ENCODE results near the gene ULK2.

DNA sequence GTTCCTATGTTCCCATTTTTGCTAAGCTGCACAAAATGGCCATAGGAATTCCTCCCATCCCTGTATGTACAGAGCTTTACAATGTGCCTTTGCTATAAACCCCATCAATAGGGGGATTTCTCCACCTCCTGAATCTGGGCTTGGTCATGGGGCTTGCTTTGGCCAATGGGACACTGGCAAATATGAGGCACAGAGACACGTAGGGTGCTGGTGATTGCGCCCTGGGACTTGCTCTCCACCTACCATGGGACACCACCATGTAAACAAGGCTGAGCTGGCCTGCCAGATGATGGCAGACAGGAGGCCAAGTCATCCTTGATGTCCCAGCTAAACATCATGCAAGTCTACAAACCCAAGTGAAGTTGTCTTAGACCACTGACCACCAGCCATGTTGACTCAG lies 104.3 kb downstream of the ULK2 start:
- TF ChIP-seq CHD2 (IDR thresholded peaks at IDR 0.05; ENCODE audit: borderline replicate concordance, low read depth, low read length) (no peak), RAD21 (IDR thresholded peaks at IDR 0.05; ENCODE audit: insufficient read depth, low read depth, low read length) (no peak), CTCF (IDR thresholded peaks at IDR 0.05 in 2 of 3, conservative IDR thresholded peaks at IDR 0.05 in 1 of 3; ENCODE audit: control insufficient read depth in 2 of 3, extremely low read depth in 1 of 3, insufficient read depth in 1 of 3, low read depth in 3 of 3, low read length in 3 of 3) (no peak), POU2F2 (IDR thresholded peaks at IDR 0.05; ENCODE audit: borderline replicate concordance, low read depth, low read length) (no peak), POLR2AphosphoS5 (IDR thresholded peaks at IDR 0.05; ENCODE audit: low read length) (no peak), ELK1 (IDR thresholded peaks at IDR 0.05; ENCODE audit: low read depth, low read length) (no peak), YBX1 (IDR thresholded peaks at IDR 0.05) (no peak), RUNX3 (IDR thresholded peaks at IDR 0.05; ENCODE audit: low read length) (no peak), MYB (IDR thresholded peaks at IDR 0.05; ENCODE audit: borderline replicate concordance, low read depth, low read length) (no peak), HDAC2 (IDR thresholded peaks at IDR 0.05) (no peak), EZH2 (IDR thresholded peaks at IDR 0.05; ENCODE audit: borderline replicate concordance, control insufficient read depth, low read depth, low read length) (no peak), TBL1XR1 (IDR thresholded peaks at IDR 0.05; ENCODE audit: low read depth, low read length) (no peak), ESRRA (IDR thresholded peaks at IDR 0.05; ENCODE audit: low read length) (no peak)
